ENCODE data around the gene SUFU.

The SUFU gene

DNA sequence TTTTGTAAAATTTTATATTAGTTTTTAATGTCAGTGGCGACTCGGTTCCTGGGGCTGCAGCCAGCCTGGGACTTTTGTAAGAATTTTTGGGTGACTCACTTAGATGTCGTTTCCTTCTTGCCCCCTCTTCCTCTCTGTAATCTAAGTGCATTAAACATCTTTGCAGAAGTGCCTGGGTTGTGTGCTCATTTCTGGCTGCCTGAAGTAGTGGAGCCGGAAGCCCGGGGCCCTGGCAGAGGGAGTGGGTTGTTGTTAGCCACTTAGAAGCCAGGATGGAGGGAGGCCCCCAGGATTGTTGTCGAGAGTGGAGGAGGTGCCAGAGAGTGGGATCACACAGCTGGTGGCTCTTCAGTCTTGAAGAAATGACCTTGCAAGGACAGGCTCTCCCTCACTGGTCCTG, 129.5 kb downstream of the SUFU start:
- no peaks in the 10 kb centered on the region for H3K27me3 ChIP-seq (ENCODE audit: insufficient read depth, insufficient read length)
- no peak for DNase-seq (ENCODE audit: low read depth, low spot score)
- TF ChIP-seq SUZ12 (IDR thresholded peaks at IDR 0.05; ENCODE audit: extremely low read depth, insufficient read depth, insufficient read length) = no peak
- H3K4me1 ChIP-seq (ENCODE audit: insufficient read depth, insufficient read length) = peaks cover 27% of the 10 kb centered on the region
- H3K4me3 ChIP-seq (ENCODE audit: insufficient read length, low read depth) = no peak overlapping the region
- H3K36me3 ChIP-seq (ENCODE audit: insufficient read depth, insufficient read length, low read length) = peaks cover 11% of the 10 kb centered on the region
- no peaks in the 10 kb centered on the region for H3K9me3 ChIP-seq (ENCODE audit: insufficient read depth, low read length)
- H3K9ac ChIP-seq (ENCODE audit: insufficient read length, low read depth) = no peak overlapping the region

DNA sequence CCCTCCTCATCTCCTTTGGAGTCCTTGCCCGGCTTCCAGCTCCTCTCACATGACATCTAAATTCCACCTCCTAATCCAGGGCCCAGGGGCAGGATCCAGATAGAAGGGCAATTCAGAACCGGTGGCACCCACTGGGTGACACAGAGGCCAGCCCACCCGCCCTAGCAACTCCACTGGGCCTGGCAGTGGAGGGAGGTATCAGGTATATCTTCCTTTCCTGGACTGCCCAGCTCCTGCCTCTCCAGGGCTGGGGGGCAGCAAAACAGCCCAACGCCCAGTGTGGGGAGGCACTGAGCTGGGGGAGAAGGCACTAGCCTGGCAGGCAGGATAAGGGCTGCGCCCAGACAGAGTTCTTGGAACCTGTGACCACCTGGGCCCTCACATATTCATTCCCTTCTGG, 130.1 kb downstream of the SUFU start:
- peaks cover 11% of the 10 kb centered on the region for H3K36me3 ChIP-seq (ENCODE audit: insufficient read depth, insufficient read length, low read length)
- TF ChIP-seq SUZ12 (IDR thresholded peaks at IDR 0.05; ENCODE audit: extremely low read depth, insufficient read depth, insufficient read length) (no peak), YY1 (IDR thresholded peaks at IDR 0.05; ENCODE audit: insufficient read depth, insufficient read length) (no peak), ZNF274 (IDR thresholded peaks at IDR 0.05; ENCODE audit: low read depth, low read length) (no peak)
- no peaks in the 10 kb centered on the region for H3K9me3 ChIP-seq (ENCODE audit: insufficient read depth, low read length)
- peaks cover 23% of the 10 kb centered on the region for H3K4me1 ChIP-seq (ENCODE audit: insufficient read depth, insufficient read length)
- H3K9ac ChIP-seq (ENCODE audit: insufficient read length, low read depth) = no peak overlapping the region
- H3K27me3 ChIP-seq (ENCODE audit: insufficient read depth, insufficient read length) = no peaks in the 10 kb centered on the region
- H3K4me3 ChIP-seq (ENCODE audit: insufficient read length, low read depth) = no peak overlapping the region
- no peak for DNase-seq (ENCODE audit: low read depth, low spot score)

DNA sequence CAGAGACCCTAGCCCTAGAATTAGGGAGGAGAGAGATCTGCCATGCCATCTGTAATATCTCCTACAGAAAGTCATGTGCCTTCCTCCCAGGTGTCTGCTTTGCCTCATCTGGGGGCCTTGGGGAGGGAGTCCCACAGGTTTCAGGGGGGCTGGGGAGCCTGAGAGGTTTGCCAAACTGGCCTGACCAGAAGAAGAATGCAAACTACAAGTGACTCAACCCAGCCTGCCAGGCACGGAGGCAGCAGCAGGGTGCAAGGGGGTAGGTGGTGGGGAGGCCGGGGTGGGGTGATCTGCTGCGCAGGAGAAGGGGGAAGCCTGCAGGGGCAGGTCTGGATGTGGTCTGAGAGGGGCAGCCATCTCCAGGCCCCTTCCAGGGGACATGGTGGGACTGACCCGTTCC, 130.9 kb downstream of the SUFU start:
- H3K9ac ChIP-seq (ENCODE audit: insufficient read length, low read depth) = no peak overlapping the region
- peaks cover 11% of the 10 kb centered on the region for H3K36me3 ChIP-seq (ENCODE audit: insufficient read depth, insufficient read length, low read length)
- H3K4me3 ChIP-seq (ENCODE audit: insufficient read length, low read depth) = no peak overlapping the region
- no peaks in the 10 kb centered on the region for H3K9me3 ChIP-seq (ENCODE audit: insufficient read depth, low read length)
- no peaks in the 10 kb centered on the region for H3K27me3 ChIP-seq (ENCODE audit: insufficient read depth, insufficient read length)
- no peak for TF ChIP-seq ZNF274 (IDR thresholded peaks at IDR 0.05; ENCODE audit: low read depth, low read length)
- no peak for TF ChIP-seq YY1 (IDR thresholded peaks at IDR 0.05; ENCODE audit: insufficient read depth, insufficient read length)
- no peak for DNase-seq (ENCODE audit: low read depth, low spot score)
- peaks cover 23% of the 10 kb centered on the region for H3K4me1 ChIP-seq (ENCODE audit: insufficient read depth, insufficient read length)

DNA sequence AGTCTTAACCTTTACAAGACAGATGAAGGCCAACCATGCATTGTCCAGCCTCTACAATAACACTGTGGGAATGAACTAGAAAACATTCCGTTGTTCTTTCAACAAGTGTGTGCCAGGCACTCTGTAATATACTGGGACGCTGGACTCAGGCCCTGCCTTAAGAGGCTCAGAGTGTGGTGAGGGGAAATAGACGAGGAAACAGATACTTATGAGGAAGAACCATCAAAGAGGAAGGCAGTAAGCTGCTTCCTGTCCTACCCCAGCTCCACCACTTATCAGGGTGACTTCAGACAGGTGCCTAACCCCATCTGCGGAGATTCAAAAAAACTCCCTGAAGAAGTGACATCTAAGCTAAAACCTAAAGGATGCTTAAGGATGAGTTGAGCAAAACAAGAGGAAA, 131.6 kb downstream of the SUFU start:
- Histone ChIP-seq H3K4me1 (ENCODE audit: insufficient read depth, insufficient read length) (peaks cover 17% of the 10 kb centered on the region), H3K27me3 (ENCODE audit: insufficient read depth, insufficient read length) (no peaks in the 10 kb centered on the region), H3K9me3 (ENCODE audit: insufficient read depth, low read length) (no peaks in the 10 kb centered on the region), H3K9ac (ENCODE audit: insufficient read length, low read depth) (no peak overlapping the region), H3K4me3 (ENCODE audit: insufficient read length, low read depth) (no peak overlapping the region), H3K36me3 (ENCODE audit: insufficient read depth, insufficient read length, low read length) (peaks cover 11% of the 10 kb centered on the region)
- TF ChIP-seq YY1 (IDR thresholded peaks at IDR 0.05; ENCODE audit: insufficient read depth, insufficient read length) = no peak
- no peak for TF ChIP-seq ZNF274 (IDR thresholded peaks at IDR 0.05; ENCODE audit: low read depth, low read length)
- no peak for TF ChIP-seq SUZ12 (IDR thresholded peaks at IDR 0.05; ENCODE audit: extremely low read depth, insufficient read depth, insufficient read length)
- DNase-seq (ENCODE audit: low read depth, low spot score) = no peak

DNA sequence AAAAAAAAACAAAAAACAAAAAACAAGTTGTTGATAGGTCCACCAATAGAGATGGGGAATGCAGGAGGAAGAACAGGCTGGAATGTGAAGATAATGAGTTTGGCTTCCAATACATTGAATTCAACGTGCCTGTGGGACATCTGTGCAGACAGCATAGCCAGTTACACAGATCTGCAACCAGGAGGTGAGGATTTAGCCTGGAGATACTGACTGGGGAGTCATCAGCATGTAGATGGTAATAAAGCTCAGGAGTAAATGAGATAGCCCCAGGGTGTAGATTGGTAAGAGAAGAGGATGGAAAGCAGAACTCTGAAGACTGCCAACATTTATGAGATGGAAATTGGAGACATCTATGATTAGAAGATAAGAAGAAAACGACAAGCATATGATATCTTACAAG, 135.8 kb downstream of the SUFU start:
- DNase-seq (ENCODE audit: low read depth, low spot score) = no peak
- TF ChIP-seq ZNF274 (IDR thresholded peaks at IDR 0.05; ENCODE audit: low read depth, low read length) (no peak), SUZ12 (IDR thresholded peaks at IDR 0.05; ENCODE audit: extremely low read depth, insufficient read depth, insufficient read length) (no peak), YY1 (IDR thresholded peaks at IDR 0.05; ENCODE audit: insufficient read depth, insufficient read length) (no peak)
- H3K27me3 ChIP-seq (ENCODE audit: insufficient read depth, insufficient read length) = no peaks in the 10 kb centered on the region
- H3K36me3 ChIP-seq (ENCODE audit: insufficient read depth, insufficient read length, low read length) = peaks cover under 1% of the 10 kb centered on the region
- H3K4me1 ChIP-seq (ENCODE audit: insufficient read depth, insufficient read length) = peaks cover under 1% of the 10 kb centered on the region
- no peak overlapping the region for H3K9ac ChIP-seq (ENCODE audit: insufficient read length, low read depth)
- no peaks in the 10 kb centered on the region for H3K9me3 ChIP-seq (ENCODE audit: insufficient read depth, low read length)
- H3K4me3 ChIP-seq (ENCODE audit: insufficient read length, low read depth) = no peak overlapping the region

DNA sequence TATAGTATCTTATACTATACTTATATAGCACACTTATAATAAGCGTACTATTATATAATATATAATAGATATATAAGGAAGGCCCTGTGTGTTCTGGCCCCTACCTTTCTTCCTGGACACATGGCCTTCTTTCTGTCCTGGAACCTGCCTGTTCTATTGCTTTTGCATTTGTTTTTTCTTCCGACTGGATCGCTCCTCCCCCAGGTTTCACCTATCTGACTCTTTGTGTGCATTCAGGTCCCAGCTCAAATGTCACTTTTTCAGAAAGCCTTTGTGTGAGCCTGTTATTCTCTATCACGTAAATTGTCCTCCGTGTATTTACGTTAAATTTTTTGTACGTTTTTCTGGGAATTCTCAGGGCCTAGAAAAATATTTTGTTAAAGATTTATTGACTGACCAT, 137.6 kb downstream of the SUFU start:
- Histone ChIP-seq H3K36me3 (ENCODE audit: insufficient read depth, insufficient read length, low read length) (peaks cover 7% of the 10 kb centered on the region), H3K9ac (ENCODE audit: insufficient read length, low read depth) (no peak overlapping the region), H3K27me3 (ENCODE audit: insufficient read depth, insufficient read length) (no peaks in the 10 kb centered on the region), H3K4me1 (ENCODE audit: insufficient read depth, insufficient read length) (peaks cover 2% of the 10 kb centered on the region), H3K4me3 (ENCODE audit: insufficient read length, low read depth) (peak overlapping the region; percentile 31), H3K9me3 (ENCODE audit: insufficient read depth, low read length) (no peaks in the 10 kb centered on the region)
- DNase-seq (ENCODE audit: low read depth, low spot score) = no peak
- TF ChIP-seq ZNF274 (IDR thresholded peaks at IDR 0.05; ENCODE audit: low read depth, low read length) (no peak), SUZ12 (IDR thresholded peaks at IDR 0.05; ENCODE audit: extremely low read depth, insufficient read depth, insufficient read length) (no peak), YY1 (IDR thresholded peaks at IDR 0.05; ENCODE audit: insufficient read depth, insufficient read length) (no peak)

DNA sequence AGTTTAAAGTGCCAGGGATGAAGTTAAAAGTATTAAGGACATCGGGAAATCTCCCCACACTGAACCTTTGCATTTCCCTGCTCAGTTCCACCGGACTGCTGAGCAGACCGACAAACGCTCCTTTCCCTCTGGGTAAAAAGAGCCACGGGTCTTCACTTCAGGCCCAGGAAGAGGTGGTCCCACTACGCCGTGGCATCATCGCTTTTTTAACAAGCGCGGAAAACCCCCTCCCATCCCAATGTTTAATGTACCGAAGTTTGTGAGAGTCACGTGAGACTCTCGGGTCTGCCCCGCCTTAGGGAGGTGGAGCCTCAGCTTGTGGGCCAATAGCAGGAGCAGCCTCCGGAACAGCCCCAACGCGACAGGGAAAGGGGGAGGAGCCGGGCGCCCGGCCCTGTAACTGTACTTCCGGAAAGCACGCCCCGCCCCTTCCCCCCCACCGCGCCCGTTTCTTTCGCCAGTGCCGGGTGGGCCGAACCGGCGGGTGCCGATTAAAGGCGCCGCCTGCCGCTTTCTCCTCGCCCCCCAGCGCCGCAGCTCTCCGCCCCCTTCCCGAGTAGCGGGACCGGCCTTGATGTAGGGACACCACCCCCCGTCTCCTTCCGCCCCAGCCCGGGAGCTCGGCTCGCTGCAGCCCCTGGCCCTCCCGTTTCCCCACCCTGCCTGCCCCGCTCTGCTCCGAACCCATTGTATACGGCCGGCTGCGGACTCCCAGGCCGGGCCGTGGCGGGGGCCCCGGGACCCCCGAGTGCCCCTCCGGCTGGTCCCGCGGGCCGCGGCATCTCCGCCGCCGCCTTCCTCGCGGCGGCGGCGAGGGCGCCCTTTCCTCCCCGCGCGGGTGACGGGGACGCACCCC, 138.3 kb downstream of the SUFU start:
- Histone ChIP-seq H3K9ac (ENCODE audit: insufficient read length, low read depth) (peak overlapping the region; percentile 59), H3K36me3 (ENCODE audit: insufficient read depth, insufficient read length, low read length) (peaks cover 11% of the 10 kb centered on the region), H3K27me3 (ENCODE audit: insufficient read depth, insufficient read length) (no peaks in the 10 kb centered on the region), H3K4me3 (ENCODE audit: insufficient read length, low read depth) (peak overlapping the region; percentile 55), H3K4me1 (ENCODE audit: insufficient read depth, insufficient read length) (peaks cover 2% of the 10 kb centered on the region), H3K9me3 (ENCODE audit: insufficient read depth, low read length) (no peaks in the 10 kb centered on the region)
- peak; percentile 91 for DNase-seq (ENCODE audit: low read depth, low spot score)
- TF ChIP-seq ZNF274 (IDR thresholded peaks at IDR 0.05; ENCODE audit: low read depth, low read length) (no peak), YY1 (IDR thresholded peaks at IDR 0.05; ENCODE audit: insufficient read depth, insufficient read length) (no peak), SUZ12 (IDR thresholded peaks at IDR 0.05; ENCODE audit: extremely low read depth, insufficient read depth, insufficient read length) (no peak)
